Stimulated activated memory B cell treated with anti-CD40 and anti-IgM and Interleukin-4, amounts not matched to agents 10 μg/mL and 1 μg/mL and 100 μg/mL, for 72 hours (primary cell): ENCODE results near the gene PMVK.

Experiments used
- ATAC-seq: fragments of 150-1000 bp; cut with Tn5 transposase; 2 replicates; pipeline ENCODE4 v1.10.0; 2021
- H3K27ac Mint-ChIP-seq: one replicate; pipeline ENCODE4 v1.8.0; 2022; ENCODE audit warnings: mild to moderate bottlenecking, mixed read lengths
- H3K27me3 Mint-ChIP-seq: one replicate; pipeline ENCODE4 v1.8.0; 2022; ENCODE audit warnings: mixed read lengths
- H3K36me3 Mint-ChIP-seq: one replicate; pipeline ENCODE4 v1.8.0; 2022; ENCODE audit warnings: mixed read lengths
- H3K4me1 Mint-ChIP-seq: one replicate; pipeline ENCODE4 v1.8.0; 2022; ENCODE audit warnings: mixed read lengths
- H3K4me3 Mint-ChIP-seq: one replicate; pipeline ENCODE4 v1.8.0; 2022; ENCODE audit warnings: mild to moderate bottlenecking, moderate library complexity, mixed read lengths
- H3K9me3 Mint-ChIP-seq: one replicate; pipeline ENCODE4 v1.8.0; 2022; ENCODE audit warnings: mixed read lengths

Gene PMVK

DNA sequence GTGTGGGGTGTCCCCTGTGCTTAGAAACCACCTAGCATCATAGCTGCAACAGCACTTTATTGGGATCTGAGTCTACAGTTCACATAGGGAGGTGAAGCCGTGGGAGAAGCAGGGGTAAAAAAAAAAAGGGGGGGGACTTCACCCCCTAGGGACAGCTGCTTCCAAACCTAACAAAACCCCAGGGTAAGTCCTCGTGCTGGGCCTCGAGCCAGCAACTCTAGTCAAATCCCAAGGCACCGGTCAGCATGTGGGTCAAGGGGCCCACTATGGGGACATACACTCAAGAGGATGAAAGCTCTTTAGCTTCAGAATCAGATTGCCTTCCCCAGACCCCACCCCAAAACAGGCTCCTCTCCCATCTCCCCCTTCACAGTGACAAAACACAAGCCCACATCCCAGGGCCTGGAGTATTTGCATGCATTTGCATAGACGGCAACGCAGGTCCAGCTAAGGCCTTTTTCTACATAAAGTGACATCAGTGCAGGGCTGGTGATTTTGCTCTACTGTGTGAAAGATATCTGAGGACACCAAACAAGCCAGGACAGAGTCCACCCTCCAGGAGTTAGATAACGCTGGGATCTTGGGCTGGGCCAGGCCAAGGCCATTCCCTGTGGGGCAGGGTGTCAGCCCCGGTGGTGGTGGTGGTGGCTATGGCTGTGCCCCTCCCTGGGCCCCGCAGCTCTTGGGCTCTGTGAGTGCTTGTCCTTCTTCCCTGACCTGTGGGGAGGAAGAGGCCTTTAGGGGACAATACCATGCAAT is 8.1 kb upstream of the PMVK start:
- no peak for ATAC-seq
- H3K4me1 Mint-ChIP-seq = peaks cover 62% of the 10 kb centered on the region
- H3K4me3 Mint-ChIP-seq = peak overlapping the region; percentile 0
- peak overlapping the region; percentile 77 for H3K27ac Mint-ChIP-seq
- no peaks in the 10 kb centered on the region for H3K9me3 Mint-ChIP-seq
- peaks cover 21% of the 10 kb centered on the region for H3K36me3 Mint-ChIP-seq
- no peaks in the 10 kb centered on the region for H3K27me3 Mint-ChIP-seq

DNA sequence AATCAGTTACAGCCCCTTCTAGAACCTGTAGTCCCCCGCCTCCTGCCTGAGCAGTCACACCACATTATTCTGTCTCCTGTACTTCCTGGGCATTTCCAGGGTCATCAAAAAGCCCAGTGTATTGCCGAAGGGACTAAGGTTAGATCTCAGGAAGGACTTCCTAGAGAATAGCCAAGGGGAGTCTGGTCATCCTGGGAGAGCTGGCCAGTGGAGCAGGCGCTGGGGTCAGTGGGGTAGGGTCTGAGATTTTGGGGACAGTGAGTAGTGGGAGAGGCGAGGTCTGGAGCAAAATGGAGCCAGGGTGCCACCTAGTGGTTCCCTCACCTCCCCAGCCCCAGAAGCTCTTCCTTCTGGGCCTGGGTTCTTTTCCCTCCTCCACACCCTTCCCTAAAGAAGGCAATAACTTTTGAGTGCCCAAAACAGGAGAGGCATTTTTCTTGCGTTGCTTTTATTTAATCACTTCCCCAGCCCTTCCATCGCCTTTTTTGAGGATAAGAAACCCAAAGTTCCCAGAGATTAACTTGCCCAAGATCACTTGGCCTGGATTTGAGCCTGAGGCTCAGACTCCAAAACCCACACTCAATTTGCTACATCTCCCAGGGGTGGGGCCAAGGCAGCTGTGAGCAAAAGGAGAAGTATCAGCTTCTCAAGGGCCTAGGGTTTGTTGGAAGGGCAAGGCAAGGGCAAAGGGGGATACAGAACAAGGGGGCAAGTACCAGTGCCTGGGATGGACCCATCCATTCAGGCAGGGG is 7.3 kb upstream of the PMVK start:
- H3K4me1 Mint-ChIP-seq = peaks cover 68% of the 10 kb centered on the region
- no peaks in the 10 kb centered on the region for H3K27me3 Mint-ChIP-seq
- H3K27ac Mint-ChIP-seq = peak overlapping the region; percentile 77
- ATAC-seq = no peak
- peak overlapping the region; percentile 0 for H3K4me3 Mint-ChIP-seq
- peaks cover 20% of the 10 kb centered on the region for H3K36me3 Mint-ChIP-seq
- H3K9me3 Mint-ChIP-seq = no peaks in the 10 kb centered on the region

DNA sequence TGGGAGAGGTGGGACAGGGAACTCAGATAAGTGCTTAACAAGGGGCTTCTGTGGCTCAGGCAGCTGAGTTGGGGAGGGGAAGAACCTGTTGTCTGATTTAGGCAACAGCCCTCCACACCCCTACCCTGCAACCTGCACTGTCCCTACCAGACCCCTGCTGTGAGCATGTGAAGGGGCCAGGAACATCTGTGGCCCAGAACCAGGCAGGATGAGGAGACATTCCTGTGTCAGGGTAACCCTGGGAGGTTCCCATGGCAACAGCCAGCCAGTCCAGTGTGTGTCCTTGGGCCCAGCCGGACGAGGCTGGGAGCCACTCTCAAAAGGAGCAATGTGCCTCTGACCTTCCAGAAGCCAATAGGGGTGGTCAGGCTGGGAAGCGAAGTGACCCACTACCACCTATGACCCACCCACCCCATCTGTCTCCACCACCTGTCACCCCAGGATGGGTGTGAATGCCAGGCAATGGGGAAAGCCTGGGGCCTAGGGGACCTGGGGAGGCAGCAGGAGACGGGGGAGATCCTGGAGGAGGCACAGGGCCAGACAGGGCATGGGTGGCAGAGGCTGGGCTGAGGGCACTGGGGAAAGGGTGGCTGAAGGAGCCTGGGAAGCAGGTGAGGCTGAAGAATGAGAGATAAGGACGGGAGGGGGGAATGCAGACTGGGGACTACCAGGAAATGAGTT is 5.0 kb upstream of the PMVK start:
- Mint-ChIP-seq H3K27ac (peak overlapping the region; percentile 77), H3K9me3 (no peaks in the 10 kb centered on the region), H3K27me3 (no peaks in the 10 kb centered on the region), H3K36me3 (peaks cover 8% of the 10 kb centered on the region), H3K4me3 (no peak overlapping the region), H3K4me1 (peaks cover 83% of the 10 kb centered on the region)
- ATAC-seq = no peak

DNA sequence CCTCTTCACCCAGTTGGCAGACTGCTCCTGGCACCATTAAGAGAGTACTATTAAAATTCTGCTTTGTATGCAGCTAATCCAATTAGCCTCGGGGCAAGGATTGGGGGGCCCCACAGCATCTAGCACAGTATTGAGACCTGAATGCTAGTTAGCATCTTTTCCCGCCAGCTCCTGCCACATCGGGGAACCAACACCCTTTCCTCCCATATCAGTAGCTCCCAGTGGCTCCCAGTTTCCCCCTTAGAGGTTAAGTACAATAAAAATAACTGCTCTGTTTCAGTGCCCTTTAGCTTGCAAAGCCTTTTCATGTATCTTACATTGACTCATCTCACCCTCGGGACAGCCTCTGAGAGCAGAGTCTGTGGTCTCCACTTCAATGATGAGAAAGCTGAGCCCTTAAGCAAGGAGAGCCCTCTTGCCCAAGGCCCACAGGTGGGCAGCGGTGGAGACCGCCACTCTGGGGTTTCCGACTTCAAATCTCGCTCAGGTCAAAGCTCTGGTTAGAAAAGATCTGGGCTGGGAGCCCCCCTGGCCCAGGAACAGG is 4.2 kb upstream of the PMVK start:
- Mint-ChIP-seq H3K4me3 (peak overlapping the region; percentile 22), H3K9me3 (no peaks in the 10 kb centered on the region), H3K27ac (peak overlapping the region; percentile 77), H3K27me3 (no peaks in the 10 kb centered on the region), H3K36me3 (peaks cover under 1% of the 10 kb centered on the region), H3K4me1 (peaks cover 79% of the 10 kb centered on the region)
- ATAC-seq = no peak

DNA sequence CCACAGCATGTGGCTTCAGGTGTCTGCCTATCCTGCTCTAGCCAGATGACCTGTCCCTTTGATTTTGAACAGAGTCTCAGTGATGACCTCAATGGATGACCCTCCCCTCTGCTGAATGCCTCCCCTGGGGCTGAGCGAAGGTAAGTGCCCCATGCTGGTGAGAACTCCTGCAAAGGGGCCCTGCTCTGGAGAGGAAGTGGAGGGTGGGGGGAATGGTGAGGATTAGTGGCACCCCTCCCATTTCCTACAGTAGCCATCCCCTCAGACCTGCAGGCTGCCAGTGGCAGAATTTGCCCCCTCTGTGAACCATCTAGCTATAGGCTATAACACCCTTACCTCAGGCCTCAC is 3.7 kb upstream of the PMVK start:
- peaks cover 82% of the 10 kb centered on the region for H3K4me1 Mint-ChIP-seq
- peak overlapping the region; percentile 28 for H3K4me3 Mint-ChIP-seq
- peak overlapping the region; percentile 77 for H3K27ac Mint-ChIP-seq
- H3K9me3 Mint-ChIP-seq = no peaks in the 10 kb centered on the region
- no peaks in the 10 kb centered on the region for H3K36me3 Mint-ChIP-seq
- no peak for ATAC-seq
- no peaks in the 10 kb centered on the region for H3K27me3 Mint-ChIP-seq

DNA sequence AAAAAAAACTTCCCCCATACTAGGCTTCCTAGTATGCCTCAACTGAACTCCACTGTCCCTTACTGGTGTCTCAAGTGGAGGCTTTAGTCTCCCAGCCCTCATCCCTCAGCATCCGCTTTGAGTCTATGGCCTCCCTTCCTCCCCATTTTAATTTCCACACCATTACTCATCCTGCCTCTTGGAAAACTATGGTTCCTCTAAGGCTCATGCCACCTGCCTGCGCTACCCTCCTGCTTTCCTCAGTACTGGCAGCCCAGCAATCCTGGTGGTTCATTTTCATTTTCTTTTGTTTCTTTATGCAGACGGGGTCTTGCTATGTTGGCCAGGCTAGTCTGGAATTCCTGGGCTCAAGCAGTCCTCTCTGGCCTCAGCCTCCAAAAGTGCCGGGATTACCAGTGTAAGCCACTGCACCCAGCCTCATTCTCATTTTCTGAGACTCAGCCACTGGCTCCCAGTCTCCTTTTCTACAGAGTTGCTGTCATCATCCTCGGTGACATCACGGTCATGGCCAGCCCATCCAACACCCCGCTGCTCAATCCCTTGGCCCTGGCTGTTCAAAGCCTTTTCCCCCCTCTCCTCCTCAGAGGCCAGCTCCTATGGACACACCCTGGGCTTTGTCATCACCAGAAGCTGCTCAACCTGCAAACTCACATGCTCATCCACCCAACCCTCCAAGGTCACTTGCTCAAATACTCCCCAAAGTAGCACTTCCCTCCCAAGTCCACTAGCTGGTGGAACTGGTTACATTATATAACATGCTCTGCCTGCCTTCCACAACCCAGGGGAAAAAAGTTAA is 2.3 kb upstream of the PMVK start:
- Mint-ChIP-seq H3K4me1 (peaks cover 72% of the 10 kb centered on the region), H3K27me3 (no peaks in the 10 kb centered on the region), H3K9me3 (no peaks in the 10 kb centered on the region), H3K27ac (peak overlapping the region; percentile 99), H3K4me3 (peak overlapping the region; percentile 22), H3K36me3 (no peaks in the 10 kb centered on the region)
- ATAC-seq = no peak

DNA sequence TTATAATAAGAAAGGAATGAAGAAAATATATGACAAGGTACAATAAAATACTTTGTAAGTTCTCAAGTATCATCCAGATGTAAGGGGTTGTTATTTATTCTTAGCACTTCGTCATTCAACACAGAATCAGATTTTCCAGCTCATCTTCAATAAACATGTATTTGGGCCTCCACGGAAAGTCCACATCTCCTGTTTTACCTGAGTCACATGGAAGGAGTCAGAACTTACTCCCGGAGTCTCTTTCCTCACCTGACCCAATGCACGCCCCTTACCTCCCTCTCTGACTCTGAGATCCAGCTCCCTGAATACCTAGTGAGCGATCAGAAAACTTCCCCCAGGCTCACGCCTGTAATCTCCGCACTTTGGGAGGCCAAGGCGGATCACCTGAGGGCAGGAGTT is 1.5 kb upstream of the PMVK start:
- Mint-ChIP-seq H3K27ac (peak overlapping the region; percentile 99), H3K27me3 (no peaks in the 10 kb centered on the region)
- ATAC-seq = no peak

DNA sequence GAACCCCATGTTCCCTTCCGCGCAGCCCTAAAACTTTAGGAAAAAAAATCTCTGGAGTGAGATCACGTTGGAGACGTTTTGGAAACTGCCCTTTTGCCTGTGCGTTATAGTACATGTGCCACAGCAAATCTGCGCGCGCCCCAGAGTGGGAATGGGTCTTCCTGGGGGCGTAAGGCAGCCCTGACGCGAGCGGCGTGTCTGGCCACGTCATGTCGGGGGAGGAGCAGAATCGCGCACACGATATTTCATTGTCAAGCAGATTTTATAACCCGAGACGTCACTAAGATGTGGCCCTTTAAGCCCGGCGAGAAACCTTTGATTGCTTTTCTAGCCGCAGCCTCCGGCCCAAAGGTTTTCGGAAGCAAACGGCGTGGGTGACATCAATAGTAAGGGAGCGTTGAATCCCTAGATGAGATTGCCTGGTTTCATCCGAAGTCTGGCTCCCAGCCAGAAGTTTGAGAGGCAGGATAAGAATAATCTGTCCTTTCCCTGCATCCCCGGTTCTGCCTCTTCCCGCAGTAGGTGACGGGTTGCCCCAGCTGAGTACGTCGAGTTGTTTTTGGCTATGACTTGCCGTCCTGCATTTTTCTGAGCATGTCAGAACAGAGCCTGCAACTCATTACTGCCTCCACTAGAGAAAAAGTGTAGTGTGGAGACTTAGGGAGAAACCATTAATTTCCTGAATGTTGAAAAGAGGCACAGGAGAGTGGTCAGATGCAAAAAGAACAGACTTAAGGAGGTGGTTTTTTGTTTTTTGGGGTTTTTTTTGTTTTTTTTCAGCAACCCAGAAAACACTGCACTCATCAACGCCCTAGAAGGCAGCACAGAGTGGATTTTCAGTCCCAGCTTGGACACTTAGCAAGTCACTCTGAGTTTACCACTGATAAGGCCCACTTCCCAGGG is 817 bp upstream of the PMVK start:
- Mint-ChIP-seq H3K4me1 (peaks cover 57% of the 10 kb centered on the region), H3K36me3 (no peaks in the 10 kb centered on the region), H3K27me3 (no peaks in the 10 kb centered on the region), H3K4me3 (peak overlapping the region; percentile 85), H3K9me3 (no peaks in the 10 kb centered on the region), H3K27ac (peak overlapping the region; percentile 99)
- peak; percentile 90 for ATAC-seq

More for the DNA sequence above, 1.5 kb upstream of the PMVK start:
- H3K4me1 Mint-ChIP-seq = peaks cover 64% of the 10 kb centered on the region
- H3K36me3 Mint-ChIP-seq = no peaks in the 10 kb centered on the region
- H3K4me3 Mint-ChIP-seq = peak overlapping the region; percentile 85
- no peaks in the 10 kb centered on the region for H3K9me3 Mint-ChIP-seq

DNA sequence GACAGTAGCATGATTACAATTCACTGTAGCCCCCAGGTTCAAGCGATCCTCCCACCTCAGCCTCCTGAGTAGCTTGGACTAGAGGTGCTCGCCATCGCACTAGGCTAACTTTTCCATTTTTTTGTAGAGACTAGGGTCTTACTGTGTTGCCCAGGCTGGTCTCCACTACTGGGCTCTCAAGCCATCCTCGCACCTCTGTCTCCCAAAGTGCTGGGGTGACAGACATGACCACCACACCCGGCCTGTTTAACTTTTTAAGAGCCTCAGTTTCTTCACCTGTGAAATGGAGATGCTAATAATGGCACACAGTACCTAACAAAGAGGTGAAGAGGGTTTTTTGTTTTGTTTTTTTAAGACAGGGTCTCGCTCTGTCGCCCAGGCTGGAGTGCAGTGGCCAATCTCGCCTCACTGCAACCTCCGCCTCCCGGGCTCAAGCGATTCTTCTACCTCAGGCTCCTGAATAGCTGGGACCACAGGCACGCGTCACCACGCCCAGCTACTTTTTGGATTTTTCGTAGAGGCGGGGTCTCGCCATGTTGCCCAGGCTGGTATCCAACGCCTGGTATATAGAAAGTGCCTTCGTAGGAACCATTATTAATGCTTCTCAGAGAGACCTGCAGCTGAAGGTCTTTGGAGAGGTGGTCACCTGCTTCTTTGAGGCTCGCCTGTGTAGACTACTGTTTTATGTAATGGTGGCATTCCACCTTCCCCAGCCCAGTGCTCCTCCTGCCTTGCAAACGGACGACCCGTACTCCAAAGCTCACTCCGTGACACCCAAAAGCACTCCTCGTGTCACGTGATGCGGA is 567 bp downstream of the PMVK start:
- H3K9me3 Mint-ChIP-seq = no peaks in the 10 kb centered on the region
- no peaks in the 10 kb centered on the region for H3K27me3 Mint-ChIP-seq
- H3K4me3 Mint-ChIP-seq = peak overlapping the region; percentile 85
- H3K4me1 Mint-ChIP-seq = peaks cover 43% of the 10 kb centered on the region
- ATAC-seq = no peak
- H3K27ac Mint-ChIP-seq = peak overlapping the region; percentile 99
- no peaks in the 10 kb centered on the region for H3K36me3 Mint-ChIP-seq

DNA sequence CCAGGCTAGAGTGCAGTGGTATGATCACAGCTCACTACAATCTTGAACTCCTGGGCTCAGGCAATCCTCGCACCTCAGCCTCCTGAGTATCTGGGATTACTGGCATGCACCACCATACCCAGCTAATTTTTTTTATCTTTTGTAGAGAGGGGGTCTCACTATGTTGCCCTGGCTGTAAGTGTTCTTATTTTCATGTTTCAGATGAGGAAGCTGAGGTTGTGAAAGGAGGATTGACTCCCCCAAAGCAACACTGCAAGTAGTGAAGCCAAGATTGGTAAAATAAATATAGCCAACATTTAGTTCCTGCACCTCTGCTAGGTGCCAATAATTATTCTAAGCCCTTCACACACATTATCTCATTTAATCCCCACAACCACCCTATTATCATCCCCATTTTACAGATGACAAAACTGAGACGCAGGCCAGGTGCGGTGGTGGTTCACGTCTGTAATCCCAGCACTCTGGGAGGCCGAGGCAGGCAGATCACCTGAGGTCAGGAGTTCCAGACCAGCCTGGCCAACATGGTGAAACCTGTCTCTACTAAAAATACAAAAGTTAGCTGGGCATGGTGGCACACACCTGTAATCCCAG is 2.1 kb downstream of the PMVK start:
- no peak for ATAC-seq
- peak overlapping the region; percentile 17 for H3K4me3 Mint-ChIP-seq
- no peak overlapping the region for H3K27ac Mint-ChIP-seq
- H3K36me3 Mint-ChIP-seq = peaks cover 6% of the 10 kb centered on the region
- no peaks in the 10 kb centered on the region for H3K9me3 Mint-ChIP-seq
- peaks cover 32% of the 10 kb centered on the region for H3K4me1 Mint-ChIP-seq
- H3K27me3 Mint-ChIP-seq = no peaks in the 10 kb centered on the region

DNA sequence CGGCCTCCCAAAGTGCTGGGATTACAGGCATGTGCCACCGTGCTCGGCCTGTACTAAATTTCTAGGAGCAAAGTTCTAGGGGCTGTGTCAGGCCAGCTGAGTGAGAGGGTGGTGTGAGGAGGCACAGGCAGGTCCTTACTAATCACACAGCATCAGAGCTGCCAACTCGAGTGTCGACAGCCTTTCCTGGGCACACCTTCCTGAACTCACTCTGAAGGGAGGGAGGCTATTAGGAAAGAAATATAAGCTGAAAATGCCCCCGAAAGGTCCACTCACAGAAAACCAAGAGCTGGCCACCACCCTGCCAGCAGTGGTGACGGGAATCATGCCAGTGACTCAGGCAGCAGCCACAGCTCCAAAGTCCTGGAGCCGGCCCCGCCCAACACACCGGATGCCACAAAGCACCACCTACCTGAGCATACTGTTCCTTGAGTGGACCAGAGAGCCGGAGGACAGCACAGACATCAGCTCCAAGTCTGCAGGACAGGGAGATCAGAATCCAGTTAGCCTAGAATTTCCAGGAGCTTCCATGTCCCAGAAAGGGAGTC is 4.5 kb downstream of the PMVK start:
- Mint-ChIP-seq H3K9me3 (no peaks in the 10 kb centered on the region), H3K27me3 (no peaks in the 10 kb centered on the region), H3K4me1 (peaks cover 15% of the 10 kb centered on the region), H3K27ac (no peak overlapping the region), H3K4me3 (no peak overlapping the region), H3K36me3 (peaks cover 28% of the 10 kb centered on the region)
- no peak for ATAC-seq

DNA sequence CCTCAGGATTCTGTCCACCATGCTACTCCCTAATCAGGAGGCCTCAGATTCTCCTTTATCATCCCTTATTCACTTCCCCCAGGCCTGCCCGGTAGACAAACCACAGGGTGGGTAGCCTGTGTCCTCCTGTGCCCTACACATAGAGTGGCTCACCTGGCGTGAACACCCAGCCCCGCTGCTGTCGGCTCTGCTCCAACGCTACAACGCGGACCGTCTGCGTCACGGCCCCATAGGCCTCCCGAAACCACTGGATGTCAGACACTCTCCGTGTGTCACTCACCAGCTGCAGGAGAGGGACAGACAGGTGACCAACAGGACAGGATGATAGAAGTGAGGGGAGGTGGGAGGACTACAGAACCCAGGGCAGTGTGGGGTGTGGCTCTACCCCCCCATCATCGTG is 10.3 kb downstream of the PMVK start:
- Mint-ChIP-seq H3K27ac (no peak overlapping the region), H3K4me3 (no peak overlapping the region), H3K4me1 (peaks cover 5% of the 10 kb centered on the region), H3K9me3 (no peaks in the 10 kb centered on the region), H3K36me3 (peaks cover 56% of the 10 kb centered on the region), H3K27me3 (no peaks in the 10 kb centered on the region)
- no peak for ATAC-seq
